IPS-15b (cell line): ENCODE measurements around the gene NMT1.

ENCODE experiments used
- H3K27me3 ChIP-seq: one replicate; pipeline ENCODE4 v1.6.1; 2013; ENCODE audit warnings: low read length; ENCODE audit not compliant: control insufficient read depth, insufficient read depth
- H3K36me3 ChIP-seq: one replicate; pipeline ENCODE4 v1.6.1; 2013; ENCODE audit warnings: low read length; ENCODE audit not compliant: control insufficient read depth, insufficient read depth
- H3K4me1 ChIP-seq: one replicate; pipeline ENCODE4 v1.6.1; 2013; ENCODE audit warnings: mild to moderate bottlenecking, low read length; ENCODE audit not compliant: control insufficient read depth, insufficient read depth
- H3K4me3 ChIP-seq: one replicate; pipeline ENCODE4 v1.5.1; 2013; ENCODE audit warnings: low read depth, low read length
- H3K9ac ChIP-seq: one replicate; pipeline ENCODE4 v1.6.1; 2013; ENCODE audit warnings: low read depth, mild to moderate bottlenecking, low read length
- H3K9me3 ChIP-seq: one replicate; pipeline ENCODE4 v1.6.1; 2013; ENCODE audit warnings: mild to moderate bottlenecking, low read length; ENCODE audit not compliant: control insufficient read depth, insufficient read depth

NMT1 gene

DNA sequence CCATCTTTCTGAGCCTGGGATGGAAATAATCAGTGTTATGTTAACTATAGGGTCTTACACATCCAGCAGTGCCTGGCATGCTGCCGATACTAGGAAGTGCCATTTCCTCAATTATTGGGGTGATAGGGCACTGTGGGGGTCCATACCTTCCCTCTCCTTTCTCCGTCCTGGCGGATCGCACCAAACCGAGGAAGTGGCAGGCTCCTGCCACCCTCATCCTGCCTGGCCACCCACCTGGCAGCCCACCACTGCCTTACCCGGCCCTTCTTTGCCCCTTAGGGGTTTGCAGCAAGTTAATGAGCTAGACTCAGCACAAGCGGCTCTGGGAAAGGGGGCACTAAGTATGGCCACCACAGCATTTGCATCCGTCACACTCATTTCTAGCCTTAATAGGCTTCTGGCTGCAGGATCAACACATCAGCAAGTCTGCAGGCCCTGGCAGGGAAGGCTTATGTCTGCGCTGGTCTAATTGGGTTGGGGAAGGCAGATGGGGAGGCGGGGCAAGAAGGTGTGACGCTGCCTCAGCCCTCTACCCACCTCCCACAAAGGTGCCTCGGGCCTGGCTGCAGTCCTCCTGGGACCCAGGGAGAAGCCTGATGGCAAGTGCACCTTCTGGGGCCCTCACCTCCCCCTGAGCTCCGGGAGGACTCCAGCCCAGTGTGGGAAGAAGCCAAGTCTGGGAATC lies 38.3 kb upstream of the NMT1 start:
- Histone ChIP-seq H3K9ac (no peak overlapping the region), H3K4me1 (peaks cover 11% of the 10 kb centered on the region), H3K27me3 (peaks cover 37% of the 10 kb centered on the region), H3K9me3 (no peaks in the 10 kb centered on the region), H3K36me3 (peaks cover 8% of the 10 kb centered on the region), H3K4me3 (no peak overlapping the region)

DNA sequence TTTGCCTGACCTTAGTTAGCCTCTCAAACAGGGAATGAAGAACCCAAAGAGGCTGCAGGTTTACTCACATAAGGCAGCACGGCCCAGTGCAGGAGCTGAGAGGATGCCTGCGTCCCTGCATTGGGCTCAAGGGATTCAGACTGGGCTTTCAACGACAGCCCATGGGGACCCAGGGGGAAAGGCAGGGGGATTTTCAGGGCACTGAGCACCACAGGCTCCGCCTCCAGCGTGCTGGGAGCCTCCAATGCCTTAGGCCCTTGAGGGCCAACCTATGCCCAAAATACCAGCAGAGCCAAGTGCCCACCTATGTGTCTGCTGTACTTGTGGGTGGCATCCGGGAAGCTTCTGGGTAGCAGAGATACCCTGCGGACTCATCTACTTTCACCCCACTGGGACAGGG lies 32.0 kb upstream of the NMT1 start:
- H3K4me3 ChIP-seq, result no peak overlapping the region
- no peaks in the 10 kb centered on the region for H3K27me3 ChIP-seq
- no peaks in the 10 kb centered on the region for H3K9me3 ChIP-seq
- no peaks in the 10 kb centered on the region for H3K4me1 ChIP-seq
- peaks cover 31% of the 10 kb centered on the region for H3K36me3 ChIP-seq
- no peak overlapping the region for H3K9ac ChIP-seq

DNA sequence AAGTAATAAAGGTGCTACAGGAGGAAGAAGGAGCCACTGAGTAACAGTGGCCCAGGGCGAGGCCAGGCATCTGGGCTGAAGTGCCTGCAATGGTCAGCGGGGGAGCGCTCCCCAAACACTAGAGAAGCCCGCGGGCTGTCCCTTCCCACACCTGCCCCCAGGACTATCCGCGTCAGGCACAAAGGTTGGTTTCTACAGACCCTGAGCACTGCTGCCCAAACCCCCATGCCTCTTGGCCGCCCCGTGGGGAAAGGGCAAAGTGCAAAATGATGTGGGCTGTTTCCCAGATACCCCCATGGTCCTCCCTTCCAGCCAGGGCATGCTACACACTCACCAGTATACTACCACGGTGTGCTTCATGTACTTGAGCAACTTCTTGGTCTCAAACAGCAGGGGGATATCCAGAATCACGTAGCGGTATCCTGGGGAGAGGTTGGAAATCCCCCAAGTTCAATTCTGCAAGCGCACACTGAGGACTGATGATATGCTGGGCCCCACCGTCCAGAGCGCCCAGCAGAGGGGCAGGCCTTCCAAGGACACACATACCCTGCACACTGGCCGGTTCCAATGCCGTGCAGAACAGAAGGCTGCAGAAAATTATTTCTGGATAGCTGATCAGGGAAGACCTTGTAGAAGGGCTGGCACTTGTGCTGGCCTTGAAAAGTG lies 31.2 kb upstream of the NMT1 start:
- no peaks in the 10 kb centered on the region for H3K4me1 ChIP-seq
- H3K27me3 ChIP-seq, result no peaks in the 10 kb centered on the region
- no peaks in the 10 kb centered on the region for H3K9me3 ChIP-seq
- H3K9ac ChIP-seq, result no peak overlapping the region
- peaks cover 33% of the 10 kb centered on the region for H3K36me3 ChIP-seq
- H3K4me3 ChIP-seq, result no peak overlapping the region

DNA sequence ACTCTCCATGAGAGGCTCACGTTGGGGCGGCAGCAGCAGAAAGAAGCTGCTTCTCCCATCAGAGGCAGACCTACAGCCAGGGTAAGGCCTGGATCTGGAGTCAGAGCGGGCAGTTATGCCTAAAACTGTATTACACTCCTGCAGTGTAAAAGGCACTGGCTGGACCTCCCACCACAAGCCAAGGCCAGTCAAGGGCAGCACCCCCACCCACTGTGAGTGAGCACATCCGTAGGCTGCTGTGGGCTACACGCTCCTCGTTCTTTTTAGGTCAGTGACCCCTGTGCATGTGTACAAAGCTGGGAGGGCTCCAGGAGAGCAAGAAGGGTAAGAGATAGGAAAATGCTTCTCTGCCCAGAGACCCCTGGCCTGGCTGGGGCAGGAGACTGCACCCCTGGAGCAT lies 30.4 kb upstream of the NMT1 start:
- Histone ChIP-seq H3K27me3 (no peaks in the 10 kb centered on the region), H3K4me1 (no peaks in the 10 kb centered on the region), H3K9me3 (no peaks in the 10 kb centered on the region), H3K36me3 (peaks cover 33% of the 10 kb centered on the region), H3K4me3 (no peak overlapping the region), H3K9ac (no peak overlapping the region)

DNA sequence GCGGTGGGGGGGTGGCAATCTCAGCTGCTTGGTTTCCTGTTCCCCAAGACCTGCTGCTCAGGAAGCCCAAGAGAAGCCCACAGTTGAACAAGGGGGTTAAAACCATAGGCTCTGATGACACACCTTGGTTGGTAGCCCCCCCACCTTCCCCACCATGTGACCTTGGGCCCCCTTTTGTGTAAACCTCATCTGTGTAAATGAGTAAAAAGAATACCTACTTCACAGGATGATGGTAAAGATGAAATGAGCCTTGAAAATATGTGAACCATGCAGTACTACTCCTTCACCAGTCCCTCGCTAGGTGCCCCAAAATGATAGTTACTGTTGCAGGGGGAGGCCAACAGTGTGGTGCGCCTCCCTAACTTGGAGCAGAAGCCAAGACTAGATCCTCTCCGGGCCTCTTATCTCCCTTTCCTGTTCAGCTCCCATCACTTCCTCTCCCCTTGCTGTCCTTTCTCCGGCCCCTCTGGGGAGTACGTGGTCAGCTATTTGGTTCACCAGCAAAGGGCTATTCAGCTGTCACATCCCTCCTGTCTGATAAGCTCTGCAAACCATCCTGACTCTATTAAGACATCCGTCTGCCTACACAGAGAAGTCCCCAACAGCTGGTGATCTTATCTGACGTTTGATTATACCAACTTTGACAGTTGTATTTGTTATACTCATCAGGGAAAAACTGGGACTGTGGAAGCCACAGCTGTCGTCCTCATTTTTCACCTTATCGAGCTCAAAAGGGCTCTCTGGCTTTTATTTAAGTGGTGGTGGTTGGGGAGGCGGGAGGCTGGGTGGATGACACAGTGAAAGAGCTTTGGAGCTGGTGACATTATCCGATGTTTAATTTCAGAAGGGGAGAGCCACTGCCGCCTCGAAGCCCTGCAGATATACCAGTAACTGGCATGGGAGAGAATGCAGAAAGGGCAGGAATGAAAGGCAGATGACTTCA lies 29.6 kb upstream of the NMT1 start:
- Histone ChIP-seq H3K36me3 (peaks cover 33% of the 10 kb centered on the region), H3K9ac (no peak overlapping the region), H3K4me1 (no peaks in the 10 kb centered on the region), H3K4me3 (no peak overlapping the region), H3K9me3 (no peaks in the 10 kb centered on the region), H3K27me3 (no peaks in the 10 kb centered on the region)

DNA sequence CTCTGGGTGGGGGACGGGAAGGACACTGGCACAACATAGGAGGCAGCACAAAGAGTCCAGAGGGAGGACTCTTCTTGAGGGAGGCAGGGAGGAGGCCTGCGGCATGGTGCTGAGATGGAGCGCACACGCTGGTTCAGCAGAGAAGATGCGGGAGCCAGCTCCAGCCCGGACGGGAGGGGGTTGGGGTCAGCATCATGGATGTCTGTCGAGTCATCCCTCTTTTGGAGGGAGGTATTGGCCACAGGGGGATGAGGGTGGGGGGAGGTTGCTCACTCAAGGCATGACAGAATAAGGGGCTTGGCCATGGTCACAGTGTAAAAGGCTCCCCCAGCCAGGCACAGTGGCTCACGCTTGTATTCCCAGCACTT lies 29.0 kb upstream of the NMT1 start:
- H3K4me3 ChIP-seq, result no peak overlapping the region
- H3K4me1 ChIP-seq, result no peaks in the 10 kb centered on the region
- H3K9ac ChIP-seq, result no peak overlapping the region
- no peaks in the 10 kb centered on the region for H3K9me3 ChIP-seq
- peaks cover 33% of the 10 kb centered on the region for H3K36me3 ChIP-seq
- no peaks in the 10 kb centered on the region for H3K27me3 ChIP-seq

DNA sequence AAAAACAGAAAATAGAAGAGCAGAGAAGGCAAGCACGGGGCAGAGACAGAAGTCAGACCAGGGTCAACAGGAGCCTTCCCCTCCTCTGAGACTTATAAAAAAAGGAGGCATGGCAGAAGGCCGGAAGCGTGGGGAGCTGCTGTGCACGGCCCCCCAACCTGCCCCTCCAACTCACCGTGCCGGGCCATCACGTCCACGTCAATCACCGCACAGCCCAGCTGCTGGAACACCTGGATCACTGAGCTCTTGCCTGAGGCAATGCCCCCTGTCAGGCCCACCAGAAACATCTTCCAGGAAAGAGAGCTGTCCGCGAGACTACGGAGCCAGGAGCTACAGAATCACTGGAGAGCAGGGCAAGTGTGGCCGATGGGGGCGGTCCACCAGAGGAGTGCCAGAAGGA lies 26.5 kb upstream of the NMT1 start:
- Histone ChIP-seq H3K4me1 (no peaks in the 10 kb centered on the region), H3K36me3 (peaks cover 33% of the 10 kb centered on the region), H3K27me3 (no peaks in the 10 kb centered on the region), H3K9me3 (no peaks in the 10 kb centered on the region), H3K9ac (no peak overlapping the region), H3K4me3 (no peak overlapping the region)

DNA sequence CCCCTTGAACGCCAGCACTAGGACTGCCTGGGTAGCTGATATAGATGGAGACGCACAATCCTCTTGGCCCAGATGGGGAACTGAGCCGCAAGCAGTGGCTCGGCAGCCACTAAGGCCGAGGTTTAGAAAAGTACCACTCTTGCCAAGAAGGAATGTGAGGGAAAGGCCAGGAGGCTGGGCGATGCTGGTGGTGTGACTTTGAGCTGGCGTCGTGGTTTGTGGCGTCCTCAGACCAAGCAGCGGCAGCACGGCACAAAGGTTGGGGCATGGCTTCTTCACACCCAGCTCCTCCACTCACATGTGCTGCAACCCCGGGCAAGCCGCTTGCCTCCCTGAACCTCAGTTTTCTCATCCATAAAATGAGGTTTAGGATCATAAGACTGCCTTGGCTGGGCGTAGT lies 25.3 kb upstream of the NMT1 start:
- no peaks in the 10 kb centered on the region for H3K27me3 ChIP-seq
- H3K9me3 ChIP-seq, result no peaks in the 10 kb centered on the region
- peaks cover 29% of the 10 kb centered on the region for H3K36me3 ChIP-seq
- no peaks in the 10 kb centered on the region for H3K4me1 ChIP-seq
- no peak overlapping the region for H3K9ac ChIP-seq
- H3K4me3 ChIP-seq, result no peak overlapping the region

DNA sequence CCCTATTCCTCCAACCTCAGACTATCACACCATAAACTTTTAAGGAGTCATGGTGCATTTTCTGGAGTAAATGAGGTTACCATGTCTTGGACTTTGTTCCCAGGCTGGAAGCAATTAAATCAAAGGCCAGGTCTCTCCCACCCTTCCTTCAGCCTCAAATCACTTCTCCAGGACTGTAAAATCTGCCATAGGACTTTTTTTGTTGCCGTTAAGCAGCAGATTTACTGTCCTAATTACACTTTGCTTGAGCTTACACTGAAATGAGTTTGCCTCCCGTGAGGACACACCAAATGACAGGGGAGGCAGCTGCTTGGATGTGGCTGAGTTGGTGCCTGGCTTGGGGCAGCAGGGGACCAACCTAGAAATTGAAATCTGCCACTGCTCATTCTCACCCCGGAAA lies 24.4 kb upstream of the NMT1 start:
- H3K4me1 ChIP-seq, result no peaks in the 10 kb centered on the region
- H3K36me3 ChIP-seq, result peaks cover 21% of the 10 kb centered on the region
- H3K4me3 ChIP-seq, result no peak overlapping the region
- no peak overlapping the region for H3K9ac ChIP-seq
- H3K27me3 ChIP-seq, result no peaks in the 10 kb centered on the region
- H3K9me3 ChIP-seq, result no peaks in the 10 kb centered on the region

DNA sequence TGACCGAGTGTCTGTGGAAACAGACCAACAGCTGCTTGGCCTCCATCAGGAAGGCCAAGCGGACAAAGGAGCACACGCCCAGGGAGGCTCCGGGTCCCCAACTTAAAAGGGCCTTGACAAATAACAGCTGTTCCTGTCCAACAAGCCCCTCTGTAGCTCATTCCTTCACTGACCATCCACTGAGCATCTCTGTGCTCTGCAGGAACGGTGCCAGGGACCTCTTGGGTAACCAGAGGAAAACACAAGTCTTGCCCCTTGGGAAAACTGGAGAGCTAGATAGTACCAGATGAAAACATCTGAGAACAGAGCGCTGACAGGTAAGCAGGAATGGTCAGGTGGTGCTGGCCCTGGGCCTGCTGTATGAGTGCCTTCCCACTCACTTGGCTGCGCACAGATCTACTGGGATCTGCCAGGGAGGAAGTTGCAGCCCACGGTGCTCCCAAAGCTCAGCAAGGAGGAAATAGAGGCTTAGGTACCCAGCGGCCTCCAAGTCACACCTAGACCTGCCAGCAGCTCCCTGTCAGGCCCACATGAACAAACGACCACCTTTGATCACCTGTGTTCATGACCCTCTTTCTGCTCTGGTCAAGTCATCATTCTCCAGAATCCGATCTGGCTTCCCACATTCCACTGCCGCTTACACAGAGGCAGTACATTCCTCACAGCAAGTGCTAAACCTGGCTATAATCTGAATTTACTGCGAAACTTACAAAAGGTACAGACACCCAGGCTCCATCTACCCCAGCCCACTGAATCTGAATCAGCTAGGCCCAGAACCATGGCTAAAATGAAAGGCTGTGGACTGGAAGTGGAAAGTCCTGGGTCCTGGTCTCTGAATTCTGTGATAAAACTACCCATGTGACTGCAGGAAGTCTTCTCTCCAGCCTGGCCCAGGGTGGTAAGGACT lies 22.1 kb upstream of the NMT1 start:
- H3K36me3 ChIP-seq, result peaks cover 11% of the 10 kb centered on the region
- H3K27me3 ChIP-seq, result no peaks in the 10 kb centered on the region
- H3K4me3 ChIP-seq, result no peak overlapping the region
- H3K9ac ChIP-seq, result no peak overlapping the region
- H3K4me1 ChIP-seq, result peaks cover 7% of the 10 kb centered on the region
- no peaks in the 10 kb centered on the region for H3K9me3 ChIP-seq

DNA sequence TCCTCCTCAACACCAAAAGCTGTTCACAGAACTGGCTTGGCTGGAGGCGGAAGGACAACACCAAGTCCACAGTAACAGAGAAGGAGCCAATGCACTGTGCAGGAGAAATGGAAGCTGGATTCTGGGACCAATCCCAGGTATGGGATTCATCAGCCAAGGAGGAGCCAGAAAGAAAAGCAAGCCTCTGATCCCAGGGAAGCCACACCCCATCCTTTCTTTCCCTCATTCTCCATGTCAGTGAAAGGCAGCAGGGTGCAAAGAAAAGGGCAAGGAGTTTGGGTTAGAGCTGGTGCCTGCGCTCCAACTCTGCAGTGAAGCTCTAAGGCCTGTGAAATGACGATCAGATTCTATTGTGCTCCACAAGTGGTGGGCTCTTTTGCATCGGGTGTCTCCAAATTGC lies 20.7 kb upstream of the NMT1 start:
- Histone ChIP-seq H3K36me3 (peaks cover 4% of the 10 kb centered on the region), H3K9ac (no peak overlapping the region), H3K4me3 (no peak overlapping the region), H3K9me3 (no peaks in the 10 kb centered on the region), H3K4me1 (peaks cover 9% of the 10 kb centered on the region), H3K27me3 (no peaks in the 10 kb centered on the region)
